K562 (cell line): Measurements from ENCODE around the gene CTXND1. TPM values are rescaled to one million over a fixed set of nuclear protein-coding genes. Genes with fewer than 3 reads are reported as not detected.

Experiments used
- ATAC-seq: fragments of 200-7000 bp; cut with Tn5 transposase; 3 replicates; pipeline ENCODE4 v1.9.1; 2020; ENCODE audit warnings: moderate library complexity
- BruUV-seq: library from RNA; stranded (reverse); fragments of 400-500 nt; replicated peaks from 2 replicates; lab custom pipeline; 2021; lab: Mats Ljungman, UMichigan
- CTCF ChIA-PET: fragments of 300-600 bp; formaldehyde crosslinking; extraction: SDS; loops from one replicate; lab custom pipeline; 2021; ENCODE audit warnings: low intra/inter-chr PET ratio; lab: Yijun Ruan, JAX
- POLR2A ChIA-PET: fragments of 300-600, 350-650 bp; sonication (Branson Sonifier 250); formaldehyde crosslinking; extraction: SDS; loops from one replicate; lab custom pipeline; 2021; ENCODE audit warnings: antibody characterized with exemption, inconsistent platforms; lab: Yijun Ruan, JAX
- DNase-seq, 4 experiments: peaks; one replicate each; pipeline versions ENCODE4 v3.0.0 to v3.0.0-alpha.2; 2011 to 2018; ENCODE audit warnings: low spot score in 3 of 4, mixed read lengths in 3 of 4; ENCODE audit errors: extremely low read depth in 1 of 4
- FAIRE-seq: peaks from 2 replicates; lab custom pipeline; 2011; peaks lifted over from hg19 to GRCh38; lab: Jason Lieb, UNC
- H2AFZ ChIP-seq: 2 replicates; pipeline ENCODE4 v1.6.0; 2011; ENCODE audit warnings: low read depth, low read length, control low read depth, inconsistent platforms
- H3K27ac ChIP-seq: fragments of 200-600 bp; 3 replicates; pipeline ENCODE4 v1.8.0; 2011; ENCODE audit warnings: low read depth, mild to moderate bottlenecking, control low read depth, inconsistent platforms, low read length, moderate library complexity, mixed read lengths; ENCODE audit errors: extremely low read depth
- H3K27me3 ChIP-seq, 2 experiments: fragments of 300-600 bp in 1 of 2; 2 replicates in 1 of 2; 3 replicates in 1 of 2; pipeline versions ENCODE4 v1.6.0 to v1.8.0; 2011; ENCODE audit warnings: inconsistent platforms in 2 of 2, low read length in 2 of 2, mild to moderate bottlenecking in 1 of 2, mixed read lengths in 1 of 2, moderate library complexity in 1 of 2; ENCODE audit not compliant: control insufficient read depth in 2 of 2, insufficient read depth in 2 of 2
- H3K36me3 ChIP-seq: fragments of 300-600 bp; 3 replicates; pipeline ENCODE4 v1.8.0; 2011; ENCODE audit warnings: mild to moderate bottlenecking, low read length, inconsistent platforms; ENCODE audit not compliant: control insufficient read depth, insufficient read depth
- H3K4me1 ChIP-seq, 2 experiments: fragments of 200-600 bp in 1 of 2; replicated peaks in 1 of 2; 2 replicates in 1 of 2; 3 replicates in 1 of 2; pipeline versions ENCODE4 v1.5.1 to v1.8.0; 2011; ENCODE audit warnings: inconsistent platforms in 2 of 2, low read length in 2 of 2, mild to moderate bottlenecking in 1 of 2, mixed read lengths in 1 of 2, moderate library complexity in 1 of 2; ENCODE audit not compliant: control insufficient read depth in 2 of 2, insufficient read depth in 2 of 2
- H3K4me2 ChIP-seq: 2 replicates; pipeline ENCODE4 v1.6.1; 2011; ENCODE audit warnings: low read length, control low read depth, inconsistent platforms, mixed read lengths; ENCODE audit not compliant: insufficient read depth
- H3K4me3 ChIP-seq: fragments of 200-600 bp; sonication (generic), shearing (Covaris generic); 2 replicates; pipeline ENCODE4 v1.5.1; 2016; ENCODE audit warnings: control low read depth, inconsistent platforms
- H3K79me2 ChIP-seq: fragments of 200-600 bp; 3 replicates; pipeline ENCODE4 v1.8.0; 2011; ENCODE audit warnings: low read length, inconsistent platforms; ENCODE audit not compliant: control insufficient read depth, insufficient read depth
- H3K9ac ChIP-seq, 2 experiments: 2 replicates each; pipeline versions ENCODE4 v1.6.0 to v1.6.1; 2011; ENCODE audit warnings: low read depth in 2 of 2, low read length in 2 of 2, control low read depth in 1 of 2, inconsistent platforms in 1 of 2, mild to moderate bottlenecking in 1 of 2, mixed read lengths in 1 of 2; ENCODE audit not compliant: insufficient read depth in 1 of 2
- H3K9me1 ChIP-seq: one replicate; pipeline ENCODE4 v1.6.0; 2011; ENCODE audit warnings: inconsistent platforms, mild to moderate bottlenecking, low read length, moderate library complexity; ENCODE audit not compliant: control insufficient read depth, insufficient read depth
- H3K9me3 ChIP-seq: replicated peaks from 2 replicates; pipeline ENCODE4 v1.5.1; 2011; ENCODE audit warnings: low read depth, low read length, inconsistent platforms; ENCODE audit not compliant: control insufficient read depth, insufficient read depth
- H4K20me1 ChIP-seq: replicated peaks from 2 replicates; pipeline ENCODE4 v1.6.1; 2011; ENCODE audit warnings: low read length, inconsistent platforms, mixed read lengths; ENCODE audit not compliant: control insufficient read depth, insufficient read depth
- DNMT1 ChIP-seq: fragments of 450-650 bp; IDR thresholded peaks from 2 replicates; pipeline ENCODE4 v1.6.1; 2016; ENCODE audit warnings: antibody characterized with exemption, mild to moderate bottlenecking
- HDAC8 ChIP-seq: fragments of 450-650 bp; IDR thresholded peaks from 2 replicates; pipeline ENCODE4 v1.6.1; 2016; ENCODE audit warnings: mild to moderate bottlenecking, missing genetic modification characterization, moderate library complexity, missing compliant biosample characterization
- MEIS2 ChIP-seq: fragments of 450-650 bp; IDR thresholded peaks from 2 replicates; pipeline ENCODE4 v1.6.1; 2014; ENCODE audit warnings: mild to moderate bottlenecking; ENCODE audit not compliant: partially characterized antibody
- MYBL2 ChIP-seq, 2 experiments: fragments of 450-650 bp in 1 of 2; sonication (generic) in 1 of 2; formaldehyde crosslinking in 1 of 2; IDR thresholded peaks; 2 replicates each; pipeline versions ENCODE4 v1.6.1 to v1.8.1; 2017 to 2022; ENCODE audit warnings: borderline replicate concordance in 1 of 2, inconsistent platforms in 1 of 2, low read depth in 1 of 2, mild to moderate bottlenecking in 1 of 2, missing genetic modification reagents in 1 of 2, moderate library complexity in 1 of 2
- ZNF12 ChIP-seq: sonication (generic); formaldehyde crosslinking; IDR thresholded peaks from 2 replicates; pipeline ENCODE4 v1.4.0; 2020; ENCODE audit warnings: mild to moderate bottlenecking, missing genetic modification reagents
- ZNF778 ChIP-seq: fragments of 450-650 bp; formaldehyde crosslinking; IDR thresholded peaks from 2 replicates; pipeline ENCODE4 v1.4.0; 2020; ENCODE audit warnings: mild to moderate bottlenecking, moderate library complexity
- WGBS: fragments of 100-300 bp; shearing (Covaris generic); methylation state at CpG from one replicate; pipeline ENCODE4 v1.1.6; 2016; ENCODE audit warnings: low coverage, mixed read lengths; ENCODE audit not compliant: insufficient coverage; ENCODE audit errors: missing lambda C conversion rate; 5-methylcytosine and 5-hydroxymethylcytosine counted together
- in situ Hi-C: fragments of 300-500 bp; cut with MboI; formaldehyde crosslinking; loops from 4 replicates; pipeline ENCODE4 v1.15.0; 2018; ENCODE audit warnings: inconsistent platforms, mixed read lengths
- intact Hi-C: fragments of 100-400 bp; cut with micrococcal nuclease; formaldehyde crosslinking; loops from 2 replicates; pipeline ENCODE4 v1.14.2; 2022
- polyA plus RNA-seq, 8 experiments: library from polyadenylated mRNA; depleted of rRNA in 4 of 8; stranded (reverse) in 5 of 8; unstranded in 3 of 8; fragments of >200 nt; fragmentation: Nextera tagmentation in 2 of 8; fragmentation: Illumina TruSeq in 1 of 8; extraction: Ambion mirVana in 2 of 8; extraction: Trizol in 1 of 8; gene quantifications; 2 replicates each; pipeline versions ENCODE4 v1.2.1 to v1.2.3, GENCODE V29; 2011 to 2014; ENCODE audit warnings: inconsistent platforms in 1 of 8, missing spikeins in 1 of 8
- total RNA-seq, 7 experiments: library from RNA; depleted of rRNA in 6 of 7; stranded (reverse); fragments of >200 nt in 6 of 7; fragmentation: Illumina TruSeq in 2 of 7; extraction: Trizol in 2 of 7; gene quantifications; 2 replicates each; pipeline versions ENCODE4 v1.2.1 to v1.2.3, GENCODE V29; 2011 to 2021; ENCODE audit warnings: low replicate concordance in 1 of 7
- TF ChIP-seq, protein P1 (sequence below), 3 experiments: IDR thresholded peaks in 2 of 3; conservative IDR thresholded peaks in 1 of 3; 2 replicates each; pipeline ENCODE4 v1.5.1; 2011 to 2012; ENCODE audit warnings: low read length in 3 of 3, mild to moderate bottlenecking in 3 of 3, control low read depth in 2 of 3, improper control_type of control experiment in 1 of 3, inconsistent platforms in 1 of 3, low read depth in 1 of 3, mixed read lengths in 1 of 3, moderate library complexity in 1 of 3; ENCODE audit not compliant: insufficient read depth in 2 of 3
- TF ChIP-seq, protein P2 (sequence below), 2 experiments: IDR thresholded peaks; 2 replicates each; pipeline ENCODE4 v1.6.1; 2011; ENCODE audit warnings: borderline replicate concordance in 1 of 2, control low read depth in 1 of 2, low read depth in 1 of 2, low read length in 1 of 2, mild to moderate bottlenecking in 1 of 2, mixed read lengths in 1 of 2, moderate library complexity in 1 of 2; ENCODE audit not compliant: insufficient read depth in 1 of 2, insufficient read length in 1 of 2, poor library complexity in 1 of 2, severe bottlenecking in 1 of 2; ENCODE audit errors: extremely low read depth in 1 of 2
- TF ChIP-seq, protein P3 (sequence below), 2 experiments: fragments of 450-650 bp; conservative IDR thresholded peaks; 2 replicates each; pipeline ENCODE4 v1.6.1; 2017; ENCODE audit warnings: mild to moderate bottlenecking in 2 of 2, moderate library complexity in 2 of 2
- TF ChIP-seq, protein P4 (sequence below): sonication (generic); formaldehyde crosslinking; IDR thresholded peaks from 2 replicates; pipeline ENCODE4 v1.9.0; 2022; ENCODE audit warnings: mild to moderate bottlenecking, missing genetic modification reagents

The CTXND1 gene
- total and polyA plus RNA-seq, 9 of the 15 experiments (the other 6 are each of a cell fraction or from before 2014, with no cell fraction given) = 0.04 TPM; not detected in 7

DNA sequence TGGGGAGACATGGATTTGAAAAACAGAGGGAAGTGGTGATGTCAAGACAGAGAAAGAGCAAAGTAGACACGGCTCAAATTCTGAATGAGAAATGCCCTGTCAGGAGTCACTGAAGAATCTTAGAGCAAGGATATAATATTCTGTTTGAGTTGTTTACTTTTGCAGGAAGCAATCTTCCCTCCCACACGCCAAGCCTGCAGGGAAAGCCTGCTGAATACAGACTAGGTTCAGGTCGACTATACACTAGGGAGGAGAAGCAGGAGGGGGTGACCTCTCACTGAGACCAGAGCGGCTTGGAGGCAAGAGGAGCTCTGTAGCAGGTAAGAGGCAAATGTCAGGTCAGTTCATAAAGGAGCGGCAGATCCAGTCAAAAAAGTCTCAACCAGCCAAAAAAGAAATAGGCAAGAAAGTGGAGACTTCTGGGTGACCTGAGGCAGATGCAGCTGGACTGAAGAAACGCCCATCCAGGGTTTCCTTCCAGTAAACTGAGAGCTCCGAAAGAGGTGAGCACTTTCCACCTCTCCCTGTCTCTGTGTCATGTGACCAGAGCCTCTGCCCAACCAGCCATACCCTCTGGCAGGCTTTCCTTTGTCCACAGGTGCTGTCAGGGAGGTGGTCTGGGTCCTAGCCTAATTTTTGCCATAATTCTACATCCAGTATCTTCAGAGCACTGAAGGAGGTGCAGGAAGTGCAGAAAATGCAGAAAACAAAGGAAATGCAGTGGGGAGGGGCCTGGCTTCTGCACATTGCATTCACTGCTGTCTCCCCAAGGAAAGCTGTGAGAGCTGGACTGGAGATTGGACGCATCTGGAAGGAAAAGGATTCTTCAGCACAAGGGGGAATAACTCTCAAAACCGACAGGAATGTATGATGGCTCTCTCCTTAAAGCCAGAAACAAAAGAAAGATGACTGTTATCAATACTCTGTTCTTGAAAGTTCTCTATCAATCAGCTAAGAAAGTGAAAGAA is 37.8 kb upstream of the CTXND1 start (continued):
- TF ChIP-seq, protein P1, sequence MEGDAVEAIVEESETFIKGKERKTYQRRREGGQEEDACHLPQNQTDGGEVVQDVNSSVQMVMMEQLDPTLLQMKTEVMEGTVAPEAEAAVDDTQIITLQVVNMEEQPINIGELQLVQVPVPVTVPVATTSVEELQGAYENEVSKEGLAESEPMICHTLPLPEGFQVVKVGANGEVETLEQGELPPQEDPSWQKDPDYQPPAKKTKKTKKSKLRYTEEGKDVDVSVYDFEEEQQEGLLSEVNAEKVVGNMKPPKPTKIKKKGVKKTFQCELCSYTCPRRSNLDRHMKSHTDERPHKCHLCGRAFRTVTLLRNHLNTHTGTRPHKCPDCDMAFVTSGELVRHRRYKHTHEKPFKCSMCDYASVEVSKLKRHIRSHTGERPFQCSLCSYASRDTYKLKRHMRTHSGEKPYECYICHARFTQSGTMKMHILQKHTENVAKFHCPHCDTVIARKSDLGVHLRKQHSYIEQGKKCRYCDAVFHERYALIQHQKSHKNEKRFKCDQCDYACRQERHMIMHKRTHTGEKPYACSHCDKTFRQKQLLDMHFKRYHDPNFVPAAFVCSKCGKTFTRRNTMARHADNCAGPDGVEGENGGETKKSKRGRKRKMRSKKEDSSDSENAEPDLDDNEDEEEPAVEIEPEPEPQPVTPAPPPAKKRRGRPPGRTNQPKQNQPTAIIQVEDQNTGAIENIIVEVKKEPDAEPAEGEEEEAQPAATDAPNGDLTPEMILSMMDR (IDR thresholded peaks at IDR 0.05 in 2 of 3, conservative IDR thresholded peaks at IDR 0.05 in 1 of 3; ENCODE audit: insufficient read depth in 2 of 3, low read depth in 1 of 3, low read length in 3 of 3) = no peak

DNA sequence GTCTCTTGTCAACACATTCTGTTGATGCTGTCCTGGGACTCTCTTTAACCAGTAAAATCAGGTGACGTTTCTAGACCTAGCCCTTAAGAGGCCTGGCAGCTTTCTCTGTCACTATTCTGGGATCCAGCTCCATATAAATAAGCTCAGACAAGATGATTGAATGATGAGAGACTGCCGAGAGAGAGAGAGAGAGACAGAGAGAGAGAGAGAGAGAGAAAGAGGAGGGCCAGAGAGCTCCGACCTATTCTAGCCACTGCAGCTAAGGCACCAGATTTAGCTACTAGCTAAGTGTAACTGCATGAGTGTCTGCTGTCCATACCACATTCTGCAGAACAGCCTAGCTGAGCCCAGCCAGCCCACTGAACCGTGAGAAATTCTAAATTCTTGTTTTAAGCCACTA is 36.1 kb upstream of the CTXND1 start:
- no peak overlapping the region for H3K4me3 ChIP-seq
- H3K9me1 ChIP-seq = no peaks in the 10 kb centered on the region
- no TSS peak for BruUV-seq
- no peaks in the 10 kb centered on the region for H3K4me1 ChIP-seq
- no peaks in the 10 kb centered on the region for H3K9me3 ChIP-seq
- CTCF ChIA-PET = no interaction called here
- no peaks in the 10 kb centered on the region for H3K36me3 ChIP-seq
- TF ChIP-seq MYBL2 (IDR thresholded peaks at IDR 0.05; ENCODE audit: low read depth) (no peak), MYBL2 (CRISPR knock-in tag; IDR thresholded peaks at IDR 0.05; ENCODE audit: borderline replicate concordance) (no peak), ZNF12 (CRISPR knock-in tag) (no peak), MEIS2 (no peak), DNMT1 (no peak), HDAC8 (tag) (no peak), ZNF778 (CRISPR knock-in tag) (no peak)
- TF ChIP-seq, protein P2, sequence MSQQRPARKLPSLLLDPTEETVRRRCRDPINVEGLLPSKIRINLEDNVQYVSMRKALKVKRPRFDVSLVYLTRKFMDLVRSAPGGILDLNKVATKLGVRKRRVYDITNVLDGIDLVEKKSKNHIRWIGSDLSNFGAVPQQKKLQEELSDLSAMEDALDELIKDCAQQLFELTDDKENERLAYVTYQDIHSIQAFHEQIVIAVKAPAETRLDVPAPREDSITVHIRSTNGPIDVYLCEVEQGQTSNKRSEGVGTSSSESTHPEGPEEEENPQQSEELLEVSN (IDR thresholded peaks at IDR 0.05; ENCODE audit: borderline replicate concordance in 1 of 2, extremely low read depth in 1 of 2, insufficient read depth in 1 of 2, insufficient read length in 1 of 2, low read depth in 1 of 2, low read length in 1 of 2, poor library complexity in 1 of 2, severe bottlenecking in 1 of 2) = no peak
- TF ChIP-seq, protein P3, sequence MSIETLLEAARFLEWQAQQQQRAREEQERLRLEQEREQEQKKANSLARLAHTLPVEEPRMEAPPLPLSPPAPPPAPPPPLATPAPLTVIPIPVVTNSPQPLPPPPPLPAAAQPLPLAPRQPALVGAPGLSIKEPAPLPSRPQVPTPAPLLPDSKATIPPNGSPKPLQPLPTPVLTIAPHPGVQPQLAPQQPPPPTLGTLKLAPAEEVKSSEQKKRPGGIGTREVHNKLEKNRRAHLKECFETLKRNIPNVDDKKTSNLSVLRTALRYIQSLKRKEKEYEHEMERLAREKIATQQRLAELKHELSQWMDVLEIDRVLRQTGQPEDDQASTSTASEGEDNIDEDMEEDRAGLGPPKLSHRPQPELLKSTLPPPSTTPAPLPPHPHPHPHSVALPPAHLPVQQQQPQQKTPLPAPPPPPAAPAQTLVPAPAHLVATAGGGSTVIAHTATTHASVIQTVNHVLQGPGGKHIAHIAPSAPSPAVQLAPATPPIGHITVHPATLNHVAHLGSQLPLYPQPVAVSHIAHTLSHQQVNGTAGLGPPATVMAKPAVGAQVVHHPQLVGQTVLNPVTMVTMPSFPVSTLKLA (conservative IDR thresholded peaks at IDR 0.05) = no peak
- TF ChIP-seq, protein P4, sequence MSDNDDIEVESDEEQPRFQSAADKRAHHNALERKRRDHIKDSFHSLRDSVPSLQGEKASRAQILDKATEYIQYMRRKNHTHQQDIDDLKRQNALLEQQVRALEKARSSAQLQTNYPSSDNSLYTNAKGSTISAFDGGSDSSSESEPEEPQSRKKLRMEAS (CRISPR knock-in tag) = no peak
- ATAC-seq = no peak
- intact Hi-C loops = no loop called here
- POLR2A ChIA-PET = interaction anchor here (1.5 kb wide), 1 partner anchor 12 kb away, joined by 3 read pairs; no protein-coding TSS in a partner anchor
- H3K9ac ChIP-seq = no peak overlapping the region
- FAIRE-seq = no peak
- H3K79me2 ChIP-seq = no peaks in the 10 kb centered on the region
- no peak overlapping the region for H3K4me2 ChIP-seq
- H4K20me1 ChIP-seq = no peaks in the 10 kb centered on the region
- 0% methylated on average over 4 of the region's 4 CpGs for WGBS
- no peak overlapping the region for H2AFZ ChIP-seq
- in situ Hi-C loops = no loop called here
- H3K27me3 ChIP-seq = peaks cover 0 to 16% of the 10 kb centered on the region in 2 experiments; a peak in 3 of 5 replicates
- no peak overlapping the region for H3K27ac ChIP-seq
- DNase-seq = no peak
